Adrenal gland (tissue), 12 donors: Measurements from ENCODE around the gene DRD1. TPM values are rescaled to one million over a fixed set of nuclear protein-coding genes. Genes with fewer than 3 reads are reported as not detected.

Source experiments
- DNase-seq, 7 donors: peaks; one replicate each; pipeline ENCODE4 v3.0.0-alpha.2; 2019 to 2020
- H3K27ac ChIP-seq, 5 donors: fragments of 200-600 bp; sonication (generic) in 4 of 5; 1 replicate in 3 of 5; 2 replicates in 2 of 5; pipeline versions ENCODE4 v1.5.1 to v1.8.0; 2016 to 2020; ENCODE audit warnings: mild to moderate bottlenecking in 1 of 5
- H3K27me3 ChIP-seq: fragments of 200-600 bp; 2 replicates; pipeline ENCODE4 v1.8.0; 2021
- H3K36me3 ChIP-seq, 2 donors: fragments of 200-600 bp; replicated peaks in 1 of 2; 1 replicate in 1 of 2; 2 replicates in 1 of 2; pipeline versions ENCODE4 v1.5.1 to v1.8.0; 2018 to 2022
- H3K4me1 ChIP-seq, 2 donors: fragments of 200-600 bp; replicated peaks in 1 of 2; 1 replicate in 1 of 2; 2 replicates in 1 of 2; pipeline versions ENCODE4 v1.5.1 to v1.8.0; 2018 to 2021
- H3K4me3 ChIP-seq, 4 donors: fragments of 200-600 bp; sonication (generic) in 3 of 4; one replicate each; pipeline ENCODE4 v1.5.1; 2016 to 2018
- H3K9me3 ChIP-seq, 3 donors: fragments of 200-600 bp; sonication (generic) in 1 of 3; replicated peaks in 1 of 3; 1 replicate in 2 of 3; 2 replicates in 1 of 3; pipeline versions ENCODE4 v1.5.1 to v1.8.0; 2016 to 2021
- CTCF ChIP-seq, 6 experiments: fragments of 450-650 bp in 4 of 6; fragments of 200-600 bp in 2 of 6; sonication (generic) in 1 of 6; IDR thresholded peaks; 1 replicate in 5 of 6; 2 replicates in 1 of 6; pipeline versions ENCODE4 v1.5.1 to v1.8.0; 2016 to 2021; ENCODE audit warnings: antibody characterized with exemption in 6 of 6, mild to moderate bottlenecking in 2 of 6, moderate library complexity in 1 of 6
- POLR2A ChIP-seq, 2 donors: fragments of 450-650 bp; IDR thresholded peaks; one replicate each; pipeline ENCODE4 v1.6.1; 2017; ENCODE audit warnings: antibody characterized with exemption in 2 of 2, mild to moderate bottlenecking in 2 of 2, moderate library complexity in 1 of 2
- WGBS, 4 donors: extraction: QIAGEN DNeasy Blood & Tissue Kit in 2 of 4; methylation state at CpG; one replicate each; pipeline versions ENCODE4 v1.1.5 to v1.1.7; 2013 to 2017; 5-methylcytosine and 5-hydroxymethylcytosine counted together
- intact Hi-C, 2 donors: fragments of 100-400 bp; cut with DNase I; formaldehyde crosslinking; loops; one replicate each; pipeline versions ENCODE4 v1.14.1 to v1.15.0; 2022 to 2023
- polyA plus RNA-seq, 3 donors: library from polyadenylated mRNA; stranded (reverse); fragments of 200-250 nt in 2 of 3; fragments of 350-450 nt in 1 of 3; fragmentation: Illumina TruSeq in 1 of 3; extraction: RNeasy Lipid Tissue Mini Kit (QIAGEN cat#74804) in 1 of 3; gene quantifications; one replicate each; pipeline ENCODE4 v1.2.3, GENCODE V29; 2013 to 2014
- total RNA-seq, 9 donors: library from RNA; depleted of rRNA in 4 of 9; stranded (reverse); fragments of >200 nt in 4 of 9; fragments of 120-200 nt in 1 of 9; fragmentation: NEBNext Ultra II Directional in 1 of 9; extraction: Animal tissue kit (Norgen Biotek cat#: 25700) in 1 of 9; gene quantifications; one replicate each; pipeline versions ENCODE4 v1.1.0 to v1.2.4, GENCODE V29; 2013 to 2023
- donor health status: healthy with polysubstance abuse.
- donor health status: Bipolar disorder and iron deficiency.
- donor health status: DM: yes; HTN: yes; CAD: no.
- donor health status: DM: no; HTN: no; CAD: no.
- donor health status: DM: no; HTN: no; CAD: no.
- donor health status: DM: yes; HTN: yes; CAD: no.

DRD1 gene
- total and polyA plus RNA-seq, 12 donors, result under 0.01 to 1.3 (median 0.26) TPM

DNA sequence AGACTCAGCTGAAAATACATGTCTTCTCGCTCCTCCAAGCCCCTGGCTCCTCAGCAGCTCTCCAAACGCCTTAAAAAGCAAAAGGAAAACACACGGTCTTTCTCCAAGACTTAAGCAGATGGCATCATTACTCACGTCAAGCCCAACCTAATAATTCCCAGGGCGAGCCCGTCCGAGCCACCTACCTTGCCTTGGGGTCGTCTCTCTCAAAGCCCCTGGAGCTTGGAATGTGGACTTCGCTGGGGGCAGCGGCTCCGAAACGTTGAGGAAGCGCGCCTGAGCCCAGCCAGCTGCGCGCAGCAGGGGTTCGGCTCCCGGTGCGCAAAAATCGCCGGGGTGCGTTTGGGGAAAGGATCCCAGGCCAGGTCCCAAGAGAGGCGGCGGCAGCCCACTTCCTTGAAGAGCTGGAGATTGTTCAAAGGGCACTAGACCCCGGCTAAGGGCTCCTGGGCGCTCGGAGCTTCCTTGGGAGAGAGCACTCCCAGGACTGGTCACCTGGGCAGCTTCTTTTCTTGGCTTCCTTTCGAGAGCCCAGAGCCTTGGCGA lies 395 bp downstream of the DRD1 start:
- Histone ChIP-seq H3K27ac (no peak overlapping the region), H3K9me3 (no peaks in the 10 kb centered on the region), H3K27me3 (peaks cover 27% of the 10 kb centered on the region), H3K36me3 (no peaks in the 10 kb centered on the region), H3K4me3 (peak overlapping the region in 1 of 4 donors; percentile 48), H3K4me1 (peaks cover 0 to 11% of the 10 kb centered on the region in 2 donors)
- no peak for DNase-seq
- intact Hi-C loops, result loop anchor here (2.0 to 5.0 kb wide), 2 partner anchors 491 to 493 kb away; no protein-coding TSS in a partner anchor
- WGBS, 4 donors, result 5 to 32% (median 6%) methylated on average over 4 to 29 of the region's 29 CpGs
- TF ChIP-seq POLR2A (IDR thresholded peaks at IDR 0.05) (no peak), CTCF (IDR thresholded peaks at IDR 0.05) (no peak)

- intact Hi-C loops, result no loop called here
- 67 to 80% (median 76%) methylated on average over 3 of the region's 3 CpGs for WGBS, 4 donors
These were observed 5.6 kb downstream of the DRD1 start for GRCh38 chr5:175438234-175438857.

DNA sequence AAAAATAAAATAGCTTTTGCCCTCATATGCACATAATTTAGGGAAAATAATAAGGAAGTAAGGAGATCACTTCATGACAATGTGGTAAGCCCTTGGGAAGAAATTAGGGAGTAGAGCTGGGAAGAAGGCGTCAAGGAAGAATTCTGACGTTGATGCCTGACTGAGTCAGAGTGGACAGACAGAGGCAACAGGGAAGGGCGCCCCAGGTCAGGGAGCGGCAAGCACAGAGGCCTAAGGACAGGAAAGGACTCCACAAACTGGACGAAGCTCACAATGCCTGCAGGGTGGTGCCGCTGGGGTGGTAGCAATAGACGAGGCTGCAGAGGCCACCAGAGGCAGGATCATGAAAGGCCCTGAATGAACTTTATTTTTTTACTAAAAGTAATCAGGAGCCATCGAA lies 7.6 kb downstream of the DRD1 start:
- no peak for DNase-seq
- no peaks in the 10 kb centered on the region for H3K9me3 ChIP-seq
- no peak overlapping the region for H3K4me3 ChIP-seq
- TF ChIP-seq CTCF (IDR thresholded peaks at IDR 0.05) (no peak), POLR2A (IDR thresholded peaks at IDR 0.05) (no peak)
- no peaks in the 10 kb centered on the region for H3K27me3 ChIP-seq
- no peak overlapping the region for H3K27ac ChIP-seq
- 62 to 81% (median 77%) methylated on average over 8 of the region's 8 CpGs for WGBS, 4 donors
- no peaks in the 10 kb centered on the region for H3K4me1 ChIP-seq
- no peaks in the 10 kb centered on the region for H3K36me3 ChIP-seq
- intact Hi-C loops, result no loop called here

More at GRCh38 chr5:175438234-175438857, 5.6 kb downstream of the DRD1 start:
- no peak overlapping the region for H3K4me3 ChIP-seq
- H3K27me3 ChIP-seq, result no peaks in the 10 kb centered on the region
- H3K9me3 ChIP-seq, result no peaks in the 10 kb centered on the region
- H3K27ac ChIP-seq, result no peak overlapping the region
- no peak for DNase-seq
- H3K36me3 ChIP-seq, result no peaks in the 10 kb centered on the region
- no peak for TF ChIP-seq POLR2A (IDR thresholded peaks at IDR 0.05)
- no peak for TF ChIP-seq CTCF (IDR thresholded peaks at IDR 0.05)
- no peaks in the 10 kb centered on the region for H3K4me1 ChIP-seq

- no peak for TF ChIP-seq POLR2A (IDR thresholded peaks at IDR 0.05)
- no peak for TF ChIP-seq CTCF (IDR thresholded peaks at IDR 0.05)
- H3K4me1 ChIP-seq, result no peaks in the 10 kb centered on the region
- H3K9me3 ChIP-seq, result no peaks in the 10 kb centered on the region
- intact Hi-C loops, result no loop called here
- H3K27ac ChIP-seq, result no peak overlapping the region
- DNase-seq, result no peak
- no peaks in the 10 kb centered on the region for H3K27me3 ChIP-seq
- H3K4me3 ChIP-seq, result no peak overlapping the region
- 64 to 82% (median 71%) methylated on average over 6 of the region's 6 CpGs for WGBS, 4 donors
- no peaks in the 10 kb centered on the region for H3K36me3 ChIP-seq
These were observed 9.2 kb downstream of the DRD1 start for GRCh38 chr5:175434800-175435199.
